OCI-M2 (cell line): ENCODE data around the gene TADA2B.

Source experiments
- DNase-seq: peaks from one replicate; lab custom pipeline; 2025; ENCODE audit not compliant: unreplicated experiment; lab: John Stamatoyannopoulos, UW

TADA2B gene

GRCh38 chr4:7017446-7018048 is 25.6 kb upstream of the TADA2B start:
- DNase-seq = no peak

DNA sequence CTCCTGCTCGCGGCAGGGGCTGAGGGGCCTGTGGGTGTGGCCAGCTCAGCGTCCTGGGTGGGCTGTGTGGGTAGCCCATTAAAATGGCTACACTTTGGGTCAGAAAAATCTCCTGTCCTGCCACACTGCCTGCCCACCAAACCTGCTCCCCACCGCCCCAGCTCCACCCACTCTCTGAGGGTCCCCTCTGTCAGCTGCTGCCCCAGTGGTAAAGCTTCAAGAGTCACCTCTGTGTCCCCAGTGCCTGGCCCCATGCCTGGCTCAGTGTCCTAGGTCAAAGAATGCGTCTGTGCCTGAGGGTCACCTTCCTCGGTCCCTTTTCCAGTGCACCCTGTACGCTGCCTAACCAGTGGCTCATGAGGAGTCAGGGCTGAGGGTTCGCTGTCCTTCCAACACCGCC is 24.9 kb upstream of the TADA2B start:
- DNase-seq = no peak

DNA sequence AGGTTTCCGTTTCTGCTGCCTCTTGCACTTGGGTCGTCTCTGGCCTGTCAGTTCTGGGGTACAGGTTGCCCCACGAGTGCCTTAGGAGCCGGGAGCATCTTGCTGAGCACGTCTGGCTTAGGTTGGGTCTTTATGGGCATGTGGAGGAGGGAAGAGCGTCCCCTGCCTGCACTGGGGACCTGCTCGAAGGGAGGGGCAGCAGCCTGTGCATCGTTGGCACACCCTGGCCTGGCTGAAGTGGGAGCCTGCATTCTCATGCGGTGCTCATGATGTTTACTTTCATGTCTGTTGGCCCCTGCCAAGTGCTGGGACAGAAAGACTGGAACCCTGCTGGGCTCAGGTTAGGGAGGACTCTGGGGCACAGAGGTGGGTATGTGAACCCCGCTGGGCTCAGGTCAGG is 23.8 kb upstream of the TADA2B start:
- DNase-seq = no peak

- no peak for DNase-seq
These were observed 22.9 kb upstream of the TADA2B start for GRCh38 chr4:7020290-7020689.

- no peak for DNase-seq
These were observed 22.3 kb upstream of the TADA2B start for GRCh38 chr4:7020856-7021255.

GRCh38 chr4:7021355-7021754 is 21.8 kb upstream of the TADA2B start:
- no peak for DNase-seq

- no peak for DNase-seq
These were observed 21.1 kb upstream of the TADA2B start for GRCh38 chr4:7021930-7022664.

- DNase-seq = no peak
These were observed 19.7 kb upstream of the TADA2B start for GRCh38 chr4:7023486-7023885.

GRCh38 chr4:7023901-7024300 is 19.3 kb upstream of the TADA2B start:
- no peak for DNase-seq

DNA sequence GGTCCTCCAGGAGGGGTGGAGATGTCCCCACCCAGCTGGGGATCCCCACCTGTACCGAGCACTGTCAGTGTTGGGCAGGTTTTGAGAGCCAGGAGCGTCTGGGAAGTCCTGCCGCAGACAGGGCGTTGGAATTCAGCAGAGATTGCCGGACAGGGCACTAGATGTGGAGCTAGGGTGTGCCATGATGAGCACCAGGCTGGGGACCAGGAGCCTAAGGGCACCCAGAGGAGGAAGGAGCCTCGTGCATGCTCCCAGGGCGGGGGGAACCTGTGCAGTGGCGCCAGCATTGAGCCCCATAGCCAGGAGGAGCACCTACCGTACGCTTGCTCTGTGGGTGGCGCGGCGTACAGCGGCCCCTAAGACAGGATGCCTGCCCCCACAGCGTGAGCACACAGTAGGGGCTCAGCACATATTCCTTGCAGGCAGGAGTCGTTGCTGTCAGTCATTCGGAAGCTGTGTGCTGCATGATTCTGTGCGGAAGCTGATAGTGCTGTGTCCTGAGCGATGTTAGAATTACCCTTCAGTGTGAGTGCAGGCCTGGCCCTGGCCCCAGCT is 18.8 kb upstream of the TADA2B start:
- DNase-seq = no peak

GRCh38 chr4:7025040-7025602 is 18.1 kb upstream of the TADA2B start:
- no peak for DNase-seq

GRCh38 chr4:7026107-7026506 is 17.1 kb upstream of the TADA2B start:
- no peak for DNase-seq

GRCh38 chr4:7027284-7027683 is 15.9 kb upstream of the TADA2B start:
- DNase-seq = no peak

GRCh38 chr4:7027913-7028312 is 15.3 kb upstream of the TADA2B start:
- no peak for DNase-seq

- DNase-seq = no peak
These were observed 14.0 kb upstream of the TADA2B start for GRCh38 chr4:7029212-7029611.

- DNase-seq = no peak
These were observed 13.3 kb upstream of the TADA2B start for GRCh38 chr4:7029921-7030320.

- DNase-seq = no peak
These were observed 12.3 kb upstream of the TADA2B start for GRCh38 chr4:7030856-7031255.

GRCh38 chr4:7031558-7032449 is 11.4 kb upstream of the TADA2B start:
- no peak for DNase-seq

DNA sequence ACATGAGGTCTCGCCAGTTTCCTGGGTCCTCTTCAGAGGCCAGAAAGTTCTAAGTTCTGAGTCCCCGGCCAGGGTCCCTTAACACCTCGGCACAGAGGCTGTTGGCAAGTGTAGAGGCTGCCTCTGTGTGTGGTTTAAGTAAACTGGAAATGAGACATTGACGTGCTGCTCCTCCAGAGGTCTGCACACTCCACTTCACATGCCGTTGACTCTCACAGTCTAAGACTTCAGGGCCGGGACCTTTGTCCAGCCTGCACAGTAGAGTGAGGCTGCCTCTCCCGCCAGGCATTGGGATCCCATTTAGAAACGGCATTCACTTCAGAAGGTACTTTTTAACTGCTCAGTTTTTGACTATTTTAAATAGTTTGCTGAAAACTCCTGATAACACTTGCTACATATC is 10.6 kb upstream of the TADA2B start:
- DNase-seq = no peak

DNA sequence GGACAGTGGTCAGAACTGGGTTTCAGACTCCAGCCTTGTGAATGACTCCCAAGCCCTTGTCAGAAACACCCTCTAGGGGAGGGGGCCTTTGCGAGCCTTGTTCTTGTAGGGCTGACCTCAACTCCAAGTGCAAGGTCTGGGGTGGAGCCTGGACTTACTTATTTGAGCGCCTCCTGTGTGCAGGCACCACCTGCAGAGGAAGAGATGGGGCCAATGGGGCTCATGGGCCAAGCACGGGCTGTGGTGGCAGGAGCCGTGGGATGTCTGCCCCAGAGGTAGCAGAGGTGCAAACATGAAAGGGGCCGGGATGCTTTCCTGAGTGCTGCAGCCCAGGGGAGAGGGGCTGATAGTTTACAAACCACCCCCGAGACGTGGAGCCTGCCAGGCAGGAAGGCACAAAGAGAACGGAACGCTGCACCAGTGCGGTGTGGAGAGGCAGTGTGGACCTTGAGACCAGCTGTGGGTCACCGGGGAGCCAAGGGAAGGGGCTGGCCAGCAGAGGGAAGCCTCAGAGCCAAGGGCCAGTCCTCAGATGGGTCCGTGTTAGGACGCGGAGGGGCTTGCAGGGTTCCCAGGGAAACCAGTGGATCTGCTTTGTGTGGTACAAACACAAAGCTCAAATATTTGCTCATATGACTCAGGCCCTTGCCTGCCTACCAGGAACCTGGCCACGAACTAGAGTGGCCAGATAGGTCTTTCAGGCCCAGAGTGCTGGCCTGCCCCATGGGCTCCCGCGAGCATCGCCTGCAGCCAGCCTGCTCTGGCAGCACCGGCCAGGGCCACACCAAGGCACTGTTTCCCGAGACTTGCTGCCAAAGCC is 8.7 kb upstream of the TADA2B start:
- DNase-seq = no peak
